IMR-90 (cell line): Measurements from ENCODE around the gene SCN1B. TPM values are rescaled to one million over a fixed set of nuclear protein-coding genes. Genes with fewer than 3 reads are reported as not detected.

ENCODE experiments used
- ATAC-seq: fragments of 200-7000 bp; cut with Tn5 transposase; 2 replicates; pipeline ENCODE4 v1.9.1; 2020; ENCODE audit warnings: low read depth, mild to moderate bottlenecking, moderate library complexity
- BruUV-seq: library from RNA; stranded (reverse); fragments of 400-500 nt; replicated peaks from 2 replicates; lab custom pipeline; 2021; lab: Mats Ljungman, UMichigan
- CTCF ChIA-PET: fragments of 300-600 bp; formaldehyde crosslinking; extraction: SDS; loops from one replicate; lab custom pipeline; 2021; ENCODE audit warnings: antibody characterized with exemption; lab: Yijun Ruan, JAX
- POLR2A ChIA-PET: fragments of 300-600 bp; sonication (Branson Sonifier 250); formaldehyde crosslinking; loops from one replicate; lab custom pipeline; 2022; ENCODE audit warnings: antibody characterized with exemption; ENCODE audit not compliant: unreplicated experiment; lab: Charles Lee
- DNase-seq: peaks from one replicate; pipeline ENCODE4 v3.0.0; 2013
- H2AFZ ChIP-seq: replicated peaks from 2 replicates; pipeline ENCODE3; 2013; ENCODE audit warnings: low read length, mild to moderate bottlenecking; ENCODE audit not compliant: poor library complexity
- H2AK5ac ChIP-seq: 2 replicates; pipeline ENCODE4 v1.6.1; 2013; ENCODE audit warnings: low read depth, low read length, inconsistent platforms
- H2AK9ac ChIP-seq: replicated peaks from 2 replicates; pipeline ENCODE3; 2013; ENCODE audit warnings: mild to moderate bottlenecking, low read depth, low read length, moderate library complexity; ENCODE audit not compliant: poor library complexity
- H2BK120ac ChIP-seq: 2 replicates; pipeline ENCODE4 v1.6.1; 2013; ENCODE audit warnings: low read depth, low read length, inconsistent platforms
- H2BK15ac ChIP-seq: 3 replicates; pipeline ENCODE4 v1.6.1; 2013; ENCODE audit warnings: low read depth, low read length, inconsistent platforms
- H2BK20ac ChIP-seq: 2 replicates; pipeline ENCODE4 v1.6.1; 2013; ENCODE audit warnings: low read depth, mild to moderate bottlenecking, inconsistent platforms, low read length, moderate library complexity
- H2BK5ac ChIP-seq: 2 replicates; pipeline ENCODE4 v1.6.1; 2013; ENCODE audit warnings: mild to moderate bottlenecking, low read depth, low read length, inconsistent platforms; ENCODE audit not compliant: poor library complexity, severe bottlenecking
- H3K14ac ChIP-seq: replicated peaks from 2 replicates; pipeline ENCODE4 v1.6.1; 2013; ENCODE audit warnings: low read depth, low read length, inconsistent platforms
- H3K18ac ChIP-seq: 2 replicates; pipeline ENCODE4 v1.6.1; 2013; ENCODE audit warnings: low read depth, low read length, control low read depth
- H3K23ac ChIP-seq: 2 replicates; pipeline ENCODE4 v1.6.1; 2013; ENCODE audit warnings: low read depth, low read length, inconsistent platforms
- H3K27ac ChIP-seq: 2 replicates; pipeline ENCODE4 v1.5.1; 2013; ENCODE audit warnings: mild to moderate bottlenecking, control low read depth, low read length; ENCODE audit not compliant: insufficient read depth
- H3K27me3 ChIP-seq: 2 replicates; pipeline ENCODE4 v1.6.1; 2013; ENCODE audit warnings: low read length; ENCODE audit not compliant: control insufficient read depth, insufficient read depth
- H3K36me3 ChIP-seq: 2 replicates; pipeline ENCODE4 v1.6.1; 2013; ENCODE audit warnings: low read length, mixed read lengths; ENCODE audit not compliant: control insufficient read depth, insufficient read depth
- H3K4ac ChIP-seq: 2 replicates; pipeline ENCODE4 v1.6.1; 2013; ENCODE audit warnings: low read depth, low read length, inconsistent platforms
- H3K4me1 ChIP-seq: 2 replicates; pipeline ENCODE4 v1.6.1; 2013; ENCODE audit warnings: low read length, mixed read lengths; ENCODE audit not compliant: control insufficient read depth, insufficient read depth
- H3K4me2 ChIP-seq: 2 replicates; pipeline ENCODE4 v1.6.1; 2013; ENCODE audit warnings: low read depth, mild to moderate bottlenecking, control low read depth, low read length, moderate library complexity
- H3K4me3 ChIP-seq: 2 replicates; pipeline ENCODE4 v1.5.1; 2013; ENCODE audit warnings: low read depth, mild to moderate bottlenecking, control low read depth, low read length, moderate library complexity; ENCODE audit not compliant: insufficient read depth
- H3K56ac ChIP-seq: 2 replicates; pipeline ENCODE4 v1.6.1; 2013; ENCODE audit warnings: low read length, inconsistent platforms; ENCODE audit not compliant: insufficient read depth; ENCODE audit errors: extremely low read depth
- H3K79me1 ChIP-seq, 2 experiments: 2 replicates each; pipeline ENCODE4 v1.6.1; 2013; ENCODE audit warnings: low read length in 2 of 2, inconsistent platforms in 1 of 2, low read depth in 1 of 2
- H3K9ac ChIP-seq: 2 replicates; pipeline ENCODE4 v1.6.1; 2013; ENCODE audit warnings: low read depth, low read length, control low read depth
- H3K9me1 ChIP-seq: 2 replicates; pipeline ENCODE4 v1.6.1; 2013; ENCODE audit warnings: low read length, inconsistent platforms; ENCODE audit not compliant: insufficient read depth
- H3K9me3 ChIP-seq: 2 replicates; pipeline ENCODE4 v1.6.1; 2013; ENCODE audit warnings: low read length; ENCODE audit not compliant: control insufficient read depth, insufficient read depth
- H4K20me1 ChIP-seq: 2 replicates; pipeline ENCODE4 v1.6.1; 2013; ENCODE audit warnings: low read length, inconsistent platforms; ENCODE audit not compliant: insufficient read depth
- H4K5ac ChIP-seq: 2 replicates; pipeline ENCODE4 v1.6.1; 2013; ENCODE audit warnings: mild to moderate bottlenecking, low read depth, low read length, control low read depth
- H4K8ac ChIP-seq, 2 experiments: 2 replicates each; pipeline ENCODE4 v1.6.1; 2013; ENCODE audit warnings: low read depth in 2 of 2, low read length in 2 of 2, control low read depth in 1 of 2, inconsistent platforms in 1 of 2
- H4K91ac ChIP-seq: 2 replicates; pipeline ENCODE4 v1.6.1; 2013; ENCODE audit warnings: low read depth, low read length, inconsistent platforms; ENCODE audit not compliant: insufficient read depth
- CEBPB ChIP-seq: IDR thresholded peaks from 2 replicates; pipeline ENCODE4 v1.6.1; 2012; ENCODE audit warnings: low read depth, low read length, improper control_type of control experiment
- MAZ ChIP-seq: IDR thresholded peaks from 2 replicates; pipeline ENCODE4 v1.6.1; 2012; ENCODE audit warnings: low read depth, mild to moderate bottlenecking, low read length, improper control_type of control experiment, moderate library complexity, borderline replicate concordance
- POLR2A ChIP-seq: IDR thresholded peaks from 2 replicates; pipeline ENCODE4 v1.6.1; 2012; ENCODE audit warnings: mild to moderate bottlenecking, low read depth, low read length
- WGBS, 2 experiments: methylation state at CpG; one replicate each; pipeline versions ENCODE4 v1.1.5 to v1.1.7; 2013; ENCODE audit warnings: missing lambda C conversion rate in 2 of 2; ENCODE audit not compliant: insufficient read length in 1 of 2; ENCODE audit errors: extremely low coverage in 2 of 2; 5-methylcytosine and 5-hydroxymethylcytosine counted together
- dilution Hi-C: fragments of 300-500 bp; cut with HindIII; formaldehyde crosslinking; loops from one replicate; pipeline ENCODE4 v1.14.3; 2018; ENCODE audit warnings: low sequenced_read_pairs; ENCODE audit not compliant: unreplicated experiment
- in situ Hi-C: fragments of 300-500 bp; cut with MboI; formaldehyde crosslinking; loops from 3 replicates; pipeline ENCODE4 v1.14.3; 2019; ENCODE audit warnings: low sequenced_read_pairs, inconsistent platforms, mixed read lengths
- intact Hi-C: fragments of 100-400 bp; cut with micrococcal nuclease; formaldehyde crosslinking; loops from 2 replicates; pipeline ENCODE4 v1.10.0; 2022
- polyA plus RNA-seq, 3 experiments: library from polyadenylated mRNA; depleted of rRNA; stranded (reverse); fragments of >200 nt; gene quantifications; 2 replicates each; pipeline ENCODE4 v1.2.3, GENCODE V29; 2012; ENCODE audit warnings: low replicate concordance in 1 of 3
- total RNA-seq: library from RNA; depleted of rRNA; stranded (reverse); fragments of >200 nt; gene quantifications from 2 replicates; pipeline ENCODE4 v1.2.3, GENCODE V29; 2012

Gene SCN1B
- total and polyA plus RNA-seq, 2 of the 4 experiments (the other 2 are of a cell fraction): 2.0 to 9.6 TPM

GRCh38 chr19:34999498-35000337 lies 30.6 kb upstream of the SCN1B start, which contains the start of gene GRAMD1A:
TSS of gene GRAMD1A (plus strand) at chr19:35000323. CDS start at chr19:35000479, 156 bp downstream.
- in situ Hi-C loops: no loop called here

More at GRCh38 chr19:34999498-35000337, 30.6 kb upstream of the SCN1B start, which contains the start of gene GRAMD1A:
- Histone ChIP-seq H2BK15ac (peak within 1 kb of the TSS; percentile 53; the same call in 1 of the 3 replicates), H4K20me1 (peaks cover 34% of the 10 kb centered on the region), H3K56ac (peak within 1 kb of the TSS; percentile 92), H2AK9ac (peak within 1 kb of the TSS; percentile 98), H2BK120ac (peak within 1 kb of the TSS; percentile 58), H3K4me1 (peaks cover 14% of the 10 kb centered on the region), H3K27me3 (no peaks in the 10 kb centered on the region), H3K23ac (peak within 1 kb of the TSS; percentile 93), H3K79me1 (peaks cover 16 to 49% of the 10 kb centered on the region in 2 experiments), H2BK20ac (no peak within 1 kb of the TSS), H4K8ac (peak within 1 kb of the TSS; percentile 92 to 98), H3K9me1 (peaks cover 17% of the 10 kb centered on the region), H2BK5ac (peak within 1 kb of the TSS; percentile 95), H3K18ac (peak within 1 kb of the TSS; percentile 93), H3K27ac (peak within 1 kb of the TSS; percentile 97), H4K5ac (peak within 1 kb of the TSS; percentile 97), H3K14ac (peak within 1 kb of the TSS; percentile 86), H3K9me3 (peaks cover 2% of the 10 kb centered on the region; the same call in 1 of the 2 replicates), H2AK5ac (peak within 1 kb of the TSS; percentile 75), H3K4ac (peak within 1 kb of the TSS; percentile 91), H3K4me2 (peak within 1 kb of the TSS; percentile 96), H3K4me3 (peak within 1 kb of the TSS; percentile 96), H2AFZ (peak within 1 kb of the TSS; percentile 95), H4K91ac (peak within 1 kb of the TSS; percentile 93), H3K9ac (peak within 1 kb of the TSS; percentile 92), H3K36me3 (peaks cover 9% of the 10 kb centered on the region)
- TF ChIP-seq POLR2A (peak; percentile 86), CEBPB (no peak), MAZ (peak; percentile 95; the same call in 1 of the 2 replicates)
- dilution Hi-C loops (no loop called here), intact Hi-C loops (no loop called here)
- DNase-seq (peak; percentile 80), ATAC-seq (peak; percentile 92)
- WGBS, 2 experiments: 2% methylated on average over 11 of the region's 45 CpGs; no CpG with 5 or more reads in 1 of the 2 experiments
- POLR2A ChIA-PET: no interaction called here
- CTCF ChIA-PET: interaction anchor here (1.0 kb wide), 1 partner anchor 44 kb away, joined by 3 read pairs; no protein-coding TSS in a partner anchor
- BruUV-seq: no TSS peak
